ENCODE measurements around the gene PRKRA. TPM values are rescaled to one million over a fixed set of nuclear protein-coding genes. Genes with fewer than 3 reads are reported as not detected.

PRKRA gene
- total and polyA plus RNA-seq, 2 of the 8 experiments (the other 6 are each of a cell fraction or from before 2014, with no cell fraction given): 25.4 to 60.4 TPM

DNA sequence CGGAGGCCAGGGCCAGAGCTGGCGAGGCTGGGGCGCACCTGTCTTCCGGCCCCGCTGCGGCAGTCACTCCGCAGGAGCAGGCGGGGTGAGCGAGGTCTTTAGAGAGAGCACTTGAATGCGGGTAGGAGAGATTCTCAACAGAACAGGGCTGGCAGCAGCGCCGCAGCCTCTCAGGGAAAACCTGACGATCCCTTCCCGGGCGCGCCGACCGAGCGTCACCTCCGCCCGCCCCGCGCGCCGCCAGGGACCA, 526 bp downstream of the PRKRA start (continued):
- peak; percentile 86 for TF ChIP-seq KDM4A (IDR thresholded peaks at IDR 0.05; ENCODE audit: low read depth, low read length, severe bottlenecking)
- TF ChIP-seq CTBP2 (IDR thresholded peaks at IDR 0.05; ENCODE audit: borderline replicate concordance, insufficient read depth, insufficient read length, low read length): no peak
- TF ChIP-seq SIN3A (conservative IDR thresholded peaks at IDR 0.05 in 1 of 2, IDR thresholded peaks at IDR 0.05 in 1 of 2; ENCODE audit: low read depth in 1 of 2, low read length in 2 of 2): 0 out of 4 replicates have a peak, but pooled peaks have one; percentile 20 to 44
- TF ChIP-seq POLR2A (IDR thresholded peaks at IDR 0.05; ENCODE audit: control extremely low read depth in 1 of 2, low read depth in 2 of 2, low read length in 2 of 2): 0 out of 3 replicates have a peak, but pooled peaks of 1 of the 2 experiments have one; percentile 67
- no peak for TF ChIP-seq JUND (IDR thresholded peaks at IDR 0.05; ENCODE audit: low read length)
- no peak for TF ChIP-seq JUN (IDR thresholded peaks at IDR 0.05; ENCODE audit: low read depth, low read length)
- no peak for TF ChIP-seq SP4 (IDR thresholded peaks at IDR 0.05; ENCODE audit: low read length)
- TF ChIP-seq PHF8 (conservative IDR thresholded peaks at IDR 0.05; ENCODE audit: low read depth, low read length): no peak
- no peak for TF ChIP-seq ZNF274 (IDR thresholded peaks at IDR 0.05; ENCODE audit: borderline replicate concordance, extremely low read depth, low read length)
- TF ChIP-seq CREB1 (IDR thresholded peaks at IDR 0.05): peak; percentile 95
- 0 out of 2 replicates have a peak, but pooled peaks have one; percentile 31 for TF ChIP-seq SRF (IDR thresholded peaks at IDR 0.05; ENCODE audit: low read depth, low read length)
- no peak for TF ChIP-seq POU5F1 (IDR thresholded peaks at IDR 0.05; ENCODE audit: low read depth, low read length)
- TF ChIP-seq, protein P1, sequence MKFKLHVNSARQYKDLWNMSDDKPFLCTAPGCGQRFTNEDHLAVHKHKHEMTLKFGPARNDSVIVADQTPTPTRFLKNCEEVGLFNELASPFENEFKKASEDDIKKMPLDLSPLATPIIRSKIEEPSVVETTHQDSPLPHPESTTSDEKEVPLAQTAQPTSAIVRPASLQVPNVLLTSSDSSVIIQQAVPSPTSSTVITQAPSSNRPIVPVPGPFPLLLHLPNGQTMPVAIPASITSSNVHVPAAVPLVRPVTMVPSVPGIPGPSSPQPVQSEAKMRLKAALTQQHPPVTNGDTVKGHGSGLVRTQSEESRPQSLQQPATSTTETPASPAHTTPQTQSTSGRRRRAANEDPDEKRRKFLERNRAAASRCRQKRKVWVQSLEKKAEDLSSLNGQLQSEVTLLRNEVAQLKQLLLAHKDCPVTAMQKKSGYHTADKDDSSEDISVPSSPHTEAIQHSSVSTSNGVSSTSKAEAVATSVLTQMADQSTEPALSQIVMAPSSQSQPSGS (IDR thresholded peaks at IDR 0.05; ENCODE audit: low read length): no peak
- no peak for TF ChIP-seq SUZ12 (IDR thresholded peaks at IDR 0.05; ENCODE audit: low read length)
- TF ChIP-seq EGR1 (IDR thresholded peaks at IDR 0.05; ENCODE audit: borderline replicate concordance, low read depth, low read length): no peak
- TF ChIP-seq RAD21 (IDR thresholded peaks at IDR 0.05 in 1 of 2, conservative IDR thresholded peaks at IDR 0.05 in 1 of 2; ENCODE audit: low read depth in 2 of 2, low read length in 2 of 2): no peak
- no peak for TF ChIP-seq CBX5 (IDR thresholded peaks at IDR 0.05; ENCODE audit: low read depth, low read length)
- no peak for TF ChIP-seq BCL11A (IDR thresholded peaks at IDR 0.05; ENCODE audit: low read depth in 2 of 2, low read length in 2 of 2)
- TF ChIP-seq, protein P2, sequence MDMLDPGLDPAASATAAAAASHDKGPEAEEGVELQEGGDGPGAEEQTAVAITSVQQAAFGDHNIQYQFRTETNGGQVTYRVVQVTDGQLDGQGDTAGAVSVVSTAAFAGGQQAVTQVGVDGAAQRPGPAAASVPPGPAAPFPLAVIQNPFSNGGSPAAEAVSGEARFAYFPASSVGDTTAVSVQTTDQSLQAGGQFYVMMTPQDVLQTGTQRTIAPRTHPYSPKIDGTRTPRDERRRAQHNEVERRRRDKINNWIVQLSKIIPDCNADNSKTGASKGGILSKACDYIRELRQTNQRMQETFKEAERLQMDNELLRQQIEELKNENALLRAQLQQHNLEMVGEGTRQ (IDR thresholded peaks at IDR 0.05; ENCODE audit: low read length): no peak
- TF ChIP-seq GABPA (IDR thresholded peaks at IDR 0.05; ENCODE audit: borderline replicate concordance, insufficient read depth, low read length): no peak
- TF ChIP-seq EZH2 (IDR thresholded peaks at IDR 0.05; ENCODE audit: low read depth, low read length, severe bottlenecking): no peak
- no peak; a peak in 1 of 4 replicates for TF ChIP-seq HDAC2 (IDR thresholded peaks at IDR 0.05; ENCODE audit: borderline replicate concordance in 1 of 2, low read depth in 2 of 2, low read length in 2 of 2)

Measured in H1 (cell line).